Vagina (tissue), 2 donors: ENCODE measurements around the gene CHN2. TPM values are rescaled to one million over a fixed set of nuclear protein-coding genes. Genes with fewer than 3 reads are reported as not detected.

Experiments used
- DNase-seq, 2 donors: peaks; one replicate each; pipeline ENCODE4 v3.0.0-alpha.2; 2017; ENCODE audit errors: extremely low spot score in 2 of 2
- H3K27ac ChIP-seq: fragments of 200-600 bp; sonication (generic); one replicate; pipeline ENCODE4 v1.5.1; 2019
- H3K27me3 ChIP-seq: fragments of 200-600 bp; sonication (generic); one replicate; pipeline ENCODE4 v1.5.1; 2019
- H3K36me3 ChIP-seq, 2 donors: fragments of 200-600 bp; sonication (generic); one replicate each; pipeline ENCODE4 v1.5.1; 2017 to 2019
- H3K4me1 ChIP-seq: fragments of 200-600 bp; sonication (generic); one replicate; pipeline ENCODE4 v1.5.1; 2019
- H3K4me3 ChIP-seq, 2 donors: fragments of 200-600 bp; sonication (generic); 1 replicate in 1 of 2; 2 replicates in 1 of 2; pipeline ENCODE4 v1.5.1; 2016 to 2019
- H3K9me3 ChIP-seq: fragments of 200-600 bp; sonication (generic); one replicate; pipeline ENCODE4 v1.5.1; 2019
- POLR2A ChIP-seq, 2 donors: fragments of 450-650 bp; IDR thresholded peaks; one replicate each; pipeline ENCODE4 v1.6.1; 2017; ENCODE audit warnings: antibody characterized with exemption in 2 of 2, mild to moderate bottlenecking in 2 of 2, moderate library complexity in 2 of 2
- POLR2AphosphoS5 ChIP-seq, 2 donors: sonication (generic); formaldehyde crosslinking; IDR thresholded peaks; one replicate each; pipeline ENCODE4 v1.9.0; 2017; ENCODE audit warnings: antibody characterized with exemption in 2 of 2, mild to moderate bottlenecking in 2 of 2, low read depth in 1 of 2; ENCODE audit not compliant: insufficient read depth in 1 of 2
- intact Hi-C: fragments of 100-400 bp; cut with DNase I; formaldehyde crosslinking; loops from one replicate; pipeline ENCODE4 v1.15.1; 2023
- total RNA-seq: library from RNA; depleted of rRNA; stranded (reverse); fragments of >200 nt; gene quantifications from one replicate; pipeline ENCODE4 v1.2.3, GENCODE V29; 2016
- TF ChIP-seq, protein P1 (sequence below), 3 experiments: fragments of 450-650 bp in 2 of 3; fragments of 200-600 bp in 1 of 3; sonication (generic) in 1 of 3; IDR thresholded peaks; one replicate each; pipeline ENCODE4 v1.5.1; 2017 to 2019; ENCODE audit warnings: antibody characterized with exemption in 3 of 3, mild to moderate bottlenecking in 2 of 3, moderate library complexity in 2 of 3

CHN2 gene
- total RNA-seq, 1 donor from 2014 or later = 11.0 TPM

DNA sequence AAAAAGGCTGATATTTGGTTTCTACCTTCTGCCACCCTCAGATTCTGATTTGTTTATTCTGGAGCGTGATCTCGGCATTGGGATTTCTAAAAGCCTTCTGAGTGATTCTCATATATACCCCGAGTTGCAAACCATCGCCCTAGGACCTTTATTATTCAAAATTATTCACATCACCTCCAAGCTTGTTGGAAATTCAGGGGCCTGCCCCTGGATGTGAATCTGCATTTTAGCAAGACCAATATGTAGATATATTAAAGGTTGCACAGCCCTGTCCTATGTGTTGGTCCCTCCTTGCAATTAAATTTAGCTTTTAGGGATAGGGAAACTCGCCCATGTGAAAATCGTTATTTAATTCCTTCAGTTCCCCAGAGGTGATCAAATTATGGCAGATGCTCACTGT is 9.0 kb upstream of the CHN2 start:
- no peaks in the 10 kb centered on the region for H3K4me1 ChIP-seq
- no peaks in the 10 kb centered on the region for H3K36me3 ChIP-seq
- no peaks in the 10 kb centered on the region for H3K9me3 ChIP-seq
- H3K27ac ChIP-seq = no peak overlapping the region
- intact Hi-C loops = no loop called here
- no peaks in the 10 kb centered on the region for H3K27me3 ChIP-seq
- no peak for DNase-seq
- TF ChIP-seq, protein P1, sequence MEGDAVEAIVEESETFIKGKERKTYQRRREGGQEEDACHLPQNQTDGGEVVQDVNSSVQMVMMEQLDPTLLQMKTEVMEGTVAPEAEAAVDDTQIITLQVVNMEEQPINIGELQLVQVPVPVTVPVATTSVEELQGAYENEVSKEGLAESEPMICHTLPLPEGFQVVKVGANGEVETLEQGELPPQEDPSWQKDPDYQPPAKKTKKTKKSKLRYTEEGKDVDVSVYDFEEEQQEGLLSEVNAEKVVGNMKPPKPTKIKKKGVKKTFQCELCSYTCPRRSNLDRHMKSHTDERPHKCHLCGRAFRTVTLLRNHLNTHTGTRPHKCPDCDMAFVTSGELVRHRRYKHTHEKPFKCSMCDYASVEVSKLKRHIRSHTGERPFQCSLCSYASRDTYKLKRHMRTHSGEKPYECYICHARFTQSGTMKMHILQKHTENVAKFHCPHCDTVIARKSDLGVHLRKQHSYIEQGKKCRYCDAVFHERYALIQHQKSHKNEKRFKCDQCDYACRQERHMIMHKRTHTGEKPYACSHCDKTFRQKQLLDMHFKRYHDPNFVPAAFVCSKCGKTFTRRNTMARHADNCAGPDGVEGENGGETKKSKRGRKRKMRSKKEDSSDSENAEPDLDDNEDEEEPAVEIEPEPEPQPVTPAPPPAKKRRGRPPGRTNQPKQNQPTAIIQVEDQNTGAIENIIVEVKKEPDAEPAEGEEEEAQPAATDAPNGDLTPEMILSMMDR (IDR thresholded peaks at IDR 0.05) = no peak
- TF ChIP-seq POLR2AphosphoS5 (IDR thresholded peaks at IDR 0.05; ENCODE audit: insufficient read depth in 1 of 2, low read depth in 1 of 2) (no peak), POLR2A (IDR thresholded peaks at IDR 0.05) (no peak)
- H3K4me3 ChIP-seq = no peak overlapping the region

DNA sequence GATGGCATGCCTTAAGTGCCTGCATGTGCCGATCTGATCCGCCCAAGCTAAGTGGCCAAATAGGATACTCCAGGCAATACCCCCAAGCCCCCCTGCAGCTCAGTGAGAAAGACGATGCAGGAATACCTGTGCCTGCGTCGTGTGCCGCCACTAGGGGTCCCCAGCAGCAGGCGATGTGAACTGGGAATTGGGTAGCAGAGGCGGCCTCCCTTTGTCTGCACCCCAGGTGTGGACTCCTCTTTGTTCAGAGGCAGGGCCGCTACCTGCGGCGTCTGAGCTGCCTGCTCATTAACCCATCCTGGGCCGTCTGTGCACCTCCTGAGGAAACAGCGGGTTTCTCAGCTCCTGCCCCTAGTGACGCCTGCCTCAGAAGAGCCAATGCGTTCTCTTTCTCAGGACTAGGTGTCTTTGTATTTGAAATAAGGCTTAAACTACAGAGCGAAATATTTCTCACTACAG is 4.8 kb upstream of the CHN2 start:
- TF ChIP-seq POLR2AphosphoS5 (IDR thresholded peaks at IDR 0.05; ENCODE audit: insufficient read depth in 1 of 2, low read depth in 1 of 2) (no peak), POLR2A (IDR thresholded peaks at IDR 0.05) (no peak)
- TF ChIP-seq, protein P1 (IDR thresholded peaks at IDR 0.05) = peak in 2 of 3 experiments; percentile 59 to 64
- intact Hi-C loops = no loop called here
- Histone ChIP-seq H3K4me1 (peaks cover 10% of the 10 kb centered on the region), H3K27me3 (no peaks in the 10 kb centered on the region), H3K9me3 (no peaks in the 10 kb centered on the region), H3K27ac (no peak overlapping the region), H3K36me3 (no peaks in the 10 kb centered on the region), H3K4me3 (no peak overlapping the region)
- no peak for DNase-seq

- no peak for DNase-seq
Measured at GRCh38 chr7:29190349-29191045, 4.1 kb upstream of the CHN2 start.

GRCh38 chr7:29192323-29192722 is 2.3 kb upstream of the CHN2 start:
- H3K27ac ChIP-seq = no peak overlapping the region
- no peak for TF ChIP-seq POLR2A (IDR thresholded peaks at IDR 0.05)
- TF ChIP-seq, protein P1 (IDR thresholded peaks at IDR 0.05) = no peak
- no peak for TF ChIP-seq POLR2AphosphoS5 (IDR thresholded peaks at IDR 0.05; ENCODE audit: insufficient read depth in 1 of 2, low read depth in 1 of 2)
- no peak for DNase-seq
- H3K4me1 ChIP-seq = peaks cover 10% of the 10 kb centered on the region
- H3K9me3 ChIP-seq = no peaks in the 10 kb centered on the region
- H3K4me3 ChIP-seq = no peak overlapping the region
- H3K27me3 ChIP-seq = no peaks in the 10 kb centered on the region
- no peaks in the 10 kb centered on the region for H3K36me3 ChIP-seq
- intact Hi-C loops = no loop called here

More at GRCh38 chr7:29190349-29191045, 4.1 kb upstream of the CHN2 start:
- TF ChIP-seq, protein P1 (IDR thresholded peaks at IDR 0.05) = no peak
- TF ChIP-seq POLR2AphosphoS5 (IDR thresholded peaks at IDR 0.05; ENCODE audit: insufficient read depth in 1 of 2, low read depth in 1 of 2) = no peak
- no peak for TF ChIP-seq POLR2A (IDR thresholded peaks at IDR 0.05)
- H3K4me1 ChIP-seq = peaks cover 10% of the 10 kb centered on the region
- H3K27ac ChIP-seq = no peak overlapping the region
- no peak overlapping the region for H3K4me3 ChIP-seq
- intact Hi-C loops = no loop called here
- H3K36me3 ChIP-seq = no peaks in the 10 kb centered on the region
- H3K9me3 ChIP-seq = no peaks in the 10 kb centered on the region
- H3K27me3 ChIP-seq = no peaks in the 10 kb centered on the region

GRCh38 chr7:29192811-29193210 is 1.8 kb upstream of the CHN2 start:
- H3K27me3 ChIP-seq = no peaks in the 10 kb centered on the region
- no peak overlapping the region for H3K4me3 ChIP-seq
- intact Hi-C loops = no loop called here
- H3K9me3 ChIP-seq = no peaks in the 10 kb centered on the region
- H3K27ac ChIP-seq = no peak overlapping the region
- peaks cover 10% of the 10 kb centered on the region for H3K4me1 ChIP-seq
- TF ChIP-seq, protein P1 (IDR thresholded peaks at IDR 0.05) = no peak
- no peak for TF ChIP-seq POLR2AphosphoS5 (IDR thresholded peaks at IDR 0.05; ENCODE audit: insufficient read depth in 1 of 2, low read depth in 1 of 2)
- no peak for TF ChIP-seq POLR2A (IDR thresholded peaks at IDR 0.05)
- no peaks in the 10 kb centered on the region for H3K36me3 ChIP-seq
- DNase-seq = no peak
